Measurements from ENCODE around the gene BLACAT1.

The BLACAT1 gene

GRCh38 chr1:205473475-205473874, 17.6 kb upstream of the BLACAT1 start:
- H3K4me1 ChIP-seq (ENCODE audit: control insufficient read depth, insufficient read depth, low read length, poor library complexity, severe bottlenecking), result peaks cover 4% of the 10 kb centered on the region
- 71 to 86% methylated on average over 1 to 2 of the region's 4 CpGs for WGBS, 2 experiments (ENCODE audit: insufficient coverage in 2 of 2)

GRCh38 chr1:205472737-205473441, 17.0 kb upstream of the BLACAT1 start:
- Histone ChIP-seq H3K36me3 (ENCODE audit: control insufficient read depth, insufficient read depth, low read length) (no peaks in the 10 kb centered on the region), H3K27ac (ENCODE audit: low read depth, low read length, severe bottlenecking) (no peak overlapping the region), H3K4me3 (ENCODE audit: extremely low read depth, insufficient read depth, low read length, poor library complexity, severe bottlenecking) (no peak overlapping the region), H3K4me1 (ENCODE audit: control insufficient read depth, insufficient read depth, low read length, poor library complexity, severe bottlenecking) (peaks cover 4% of the 10 kb centered on the region), H3K9me3 (ENCODE audit: control insufficient read depth, low read length) (peaks cover 16% of the 10 kb centered on the region)
- 37 to 40% methylated on average over 8 of the region's 13 CpGs for WGBS, 2 experiments (ENCODE audit: insufficient coverage in 2 of 2)

More at GRCh38 chr1:205473475-205473874, 17.6 kb upstream of the BLACAT1 start:
- H3K36me3 ChIP-seq (ENCODE audit: control insufficient read depth, insufficient read depth, low read length), result no peaks in the 10 kb centered on the region
- peaks cover 16% of the 10 kb centered on the region for H3K9me3 ChIP-seq (ENCODE audit: control insufficient read depth, low read length)
- no peak overlapping the region for H3K27ac ChIP-seq (ENCODE audit: low read depth, low read length, severe bottlenecking)
- no peak overlapping the region for H3K4me3 ChIP-seq (ENCODE audit: extremely low read depth, insufficient read depth, low read length, poor library complexity, severe bottlenecking)

GRCh38 chr1:205470131-205470530, 14.3 kb upstream of the BLACAT1 start:
- Histone ChIP-seq H3K9me3 (ENCODE audit: control insufficient read depth, low read length) (peaks cover 7% of the 10 kb centered on the region), H3K4me3 (ENCODE audit: extremely low read depth, insufficient read depth, low read length, poor library complexity, severe bottlenecking) (no peak overlapping the region), H3K4me1 (ENCODE audit: control insufficient read depth, insufficient read depth, low read length, poor library complexity, severe bottlenecking) (peaks cover 4% of the 10 kb centered on the region), H3K27ac (ENCODE audit: low read depth, low read length, severe bottlenecking) (no peak overlapping the region), H3K36me3 (ENCODE audit: control insufficient read depth, insufficient read depth, low read length) (no peaks in the 10 kb centered on the region)
- WGBS, 2 experiments (ENCODE audit: insufficient coverage in 2 of 2), result 79 to 90% methylated on average over 3 to 4 of the region's 6 CpGs

GRCh38 chr1:205466595-205467220, 10.9 kb upstream of the BLACAT1 start:
- no peak overlapping the region for H3K4me3 ChIP-seq (ENCODE audit: extremely low read depth, insufficient read depth, low read length, poor library complexity, severe bottlenecking)
- no peak overlapping the region for H3K27ac ChIP-seq (ENCODE audit: low read depth, low read length, severe bottlenecking)
- H3K9me3 ChIP-seq (ENCODE audit: control insufficient read depth, low read length), result no peaks in the 10 kb centered on the region
- 70 to 79% methylated on average over 4 to 6 of the region's 7 CpGs for WGBS, 2 experiments (ENCODE audit: insufficient coverage in 2 of 2)
- H3K4me1 ChIP-seq (ENCODE audit: control insufficient read depth, insufficient read depth, low read length, poor library complexity, severe bottlenecking), result no peaks in the 10 kb centered on the region
- no peaks in the 10 kb centered on the region for H3K36me3 ChIP-seq (ENCODE audit: control insufficient read depth, insufficient read depth, low read length)

GRCh38 chr1:205465392-205465791, 9.5 kb upstream of the BLACAT1 start:
- 67 to 86% methylated on average over 2 of the region's 2 CpGs for WGBS, 2 experiments (ENCODE audit: insufficient coverage in 2 of 2)
- Histone ChIP-seq H3K4me3 (ENCODE audit: extremely low read depth, insufficient read depth, low read length, poor library complexity, severe bottlenecking) (no peak overlapping the region), H3K27ac (ENCODE audit: low read depth, low read length, severe bottlenecking) (no peak overlapping the region), H3K4me1 (ENCODE audit: control insufficient read depth, insufficient read depth, low read length, poor library complexity, severe bottlenecking) (no peaks in the 10 kb centered on the region), H3K36me3 (ENCODE audit: control insufficient read depth, insufficient read depth, low read length) (no peaks in the 10 kb centered on the region), H3K9me3 (ENCODE audit: control insufficient read depth, low read length) (no peaks in the 10 kb centered on the region)

GRCh38 chr1:205458777-205459566, 3.1 kb upstream of the BLACAT1 start:
- Histone ChIP-seq H3K4me3 (ENCODE audit: extremely low read depth, insufficient read depth, low read length, poor library complexity, severe bottlenecking) (no peak overlapping the region), H3K36me3 (ENCODE audit: control insufficient read depth, insufficient read depth, low read length) (no peaks in the 10 kb centered on the region), H3K9me3 (ENCODE audit: control insufficient read depth, low read length) (no peaks in the 10 kb centered on the region), H3K4me1 (ENCODE audit: control insufficient read depth, insufficient read depth, low read length, poor library complexity, severe bottlenecking) (peaks cover 15% of the 10 kb centered on the region), H3K27ac (ENCODE audit: low read depth, low read length, severe bottlenecking) (no peak overlapping the region)
- WGBS, 2 experiments (ENCODE audit: insufficient coverage in 2 of 2), result 68 to 85% methylated on average over 2 to 5 of the region's 6 CpGs

GRCh38 chr1:205456868-205457745, 1.3 kb upstream of the BLACAT1 start:
- H3K4me1 ChIP-seq (ENCODE audit: control insufficient read depth, insufficient read depth, low read length, poor library complexity, severe bottlenecking), result peaks cover 24% of the 10 kb centered on the region
- H3K36me3 ChIP-seq (ENCODE audit: control insufficient read depth, insufficient read depth, low read length), result no peaks in the 10 kb centered on the region
- no peaks in the 10 kb centered on the region for H3K9me3 ChIP-seq (ENCODE audit: control insufficient read depth, low read length)
- H3K4me3 ChIP-seq (ENCODE audit: extremely low read depth, insufficient read depth, low read length, poor library complexity, severe bottlenecking), result peak overlapping the region; percentile 40
- 2 to 3% methylated on average over 32 to 49 of the region's 74 CpGs for WGBS, 2 experiments (ENCODE audit: insufficient coverage in 2 of 2)
- H3K27ac ChIP-seq (ENCODE audit: low read depth, low read length, severe bottlenecking), result peak overlapping the region; percentile 16

GRCh38 chr1:205456383-205456867, 580 bp upstream of the BLACAT1 start:
- WGBS, 2 experiments (ENCODE audit: insufficient coverage in 2 of 2), result 0% methylated on average over 22 to 28 of the region's 47 CpGs
- H3K9me3 ChIP-seq (ENCODE audit: control insufficient read depth, low read length), result no peaks in the 10 kb centered on the region
- peak overlapping the region; percentile 40 for H3K4me3 ChIP-seq (ENCODE audit: extremely low read depth, insufficient read depth, low read length, poor library complexity, severe bottlenecking)
- H3K27ac ChIP-seq (ENCODE audit: low read depth, low read length, severe bottlenecking), result peak overlapping the region; percentile 16
- H3K4me1 ChIP-seq (ENCODE audit: control insufficient read depth, insufficient read depth, low read length, poor library complexity, severe bottlenecking), result peaks cover 27% of the 10 kb centered on the region
- H3K36me3 ChIP-seq (ENCODE audit: control insufficient read depth, insufficient read depth, low read length), result no peaks in the 10 kb centered on the region

GRCh38 chr1:205454903-205455335, 926 bp downstream of the BLACAT1 start:
- H3K36me3 ChIP-seq (ENCODE audit: control insufficient read depth, insufficient read depth, low read length), result no peaks in the 10 kb centered on the region
- no peaks in the 10 kb centered on the region for H3K9me3 ChIP-seq (ENCODE audit: control insufficient read depth, low read length)
- peak overlapping the region; percentile 40 for H3K4me3 ChIP-seq (ENCODE audit: extremely low read depth, insufficient read depth, low read length, poor library complexity, severe bottlenecking)
- peak overlapping the region; percentile 16 for H3K27ac ChIP-seq (ENCODE audit: low read depth, low read length, severe bottlenecking)
- 6 to 7% methylated on average over 2 to 6 of the region's 6 CpGs for WGBS, 2 experiments (ENCODE audit: insufficient coverage in 2 of 2)
- peaks cover 39% of the 10 kb centered on the region for H3K4me1 ChIP-seq (ENCODE audit: control insufficient read depth, insufficient read depth, low read length, poor library complexity, severe bottlenecking)

- Histone ChIP-seq H3K36me3 (ENCODE audit: control insufficient read depth, insufficient read depth, low read length) (no peaks in the 10 kb centered on the region), H3K27ac (ENCODE audit: low read depth, low read length, severe bottlenecking) (no peak overlapping the region), H3K9me3 (ENCODE audit: control insufficient read depth, low read length) (no peaks in the 10 kb centered on the region), H3K4me1 (ENCODE audit: control insufficient read depth, insufficient read depth, low read length, poor library complexity, severe bottlenecking) (peaks cover 47% of the 10 kb centered on the region), H3K4me3 (ENCODE audit: extremely low read depth, insufficient read depth, low read length, poor library complexity, severe bottlenecking) (no peak overlapping the region)
- WGBS, 2 experiments (ENCODE audit: insufficient coverage in 2 of 2), result 68 to 85% methylated on average over 2 of the region's 3 CpGs
Observed at GRCh38 chr1:205453466-205453865, 2.4 kb downstream of the BLACAT1 start.

All from mesodermal cell (in vitro differentiated cells).